HCT116 (cell line): ENCODE measurements around the gene TCF20.

Source experiments
- CTCF ChIP-seq, 3 experiments: fragments of 200-600 bp in 1 of 3; sonication (generic) in 1 of 3; IDR thresholded peaks in 2 of 3; conservative IDR thresholded peaks in 1 of 3; 2 replicates each; pipeline ENCODE4 v1.5.1; 2012 to 2017; ENCODE audit warnings: low read depth in 2 of 3, low read length in 2 of 3, antibody characterized with exemption in 1 of 3, borderline replicate concordance in 1 of 3, control low read depth in 1 of 3, mild to moderate bottlenecking in 1 of 3, mixed read lengths in 1 of 3, mixed run types in 1 of 3, moderate library complexity in 1 of 3; ENCODE audit not compliant: insufficient read depth in 1 of 3
- POLR2A ChIP-seq: IDR thresholded peaks from 2 replicates; pipeline ENCODE4 v1.7.0; 2011; ENCODE audit warnings: borderline replicate concordance; ENCODE audit not compliant: insufficient read depth, insufficient read length; ENCODE audit errors: extremely low read depth
- POLR2AphosphoS5 ChIP-seq: IDR thresholded peaks from 2 replicates; pipeline ENCODE4 v1.6.1; 2011; ENCODE audit warnings: mild to moderate bottlenecking, low read depth, low read length, moderate library complexity
- RAD21 ChIP-seq: IDR thresholded peaks from 2 replicates; pipeline ENCODE4 v1.6.1; 2012; ENCODE audit warnings: low read depth, mild to moderate bottlenecking
- REST ChIP-seq: IDR thresholded peaks from 2 replicates; pipeline ENCODE4 v1.6.1; 2012; ENCODE audit warnings: low read depth
- ZNF274 ChIP-seq: fragments of 200-500 bp; sonication (Bioruptor generic); IDR thresholded peaks from 2 replicates; pipeline ENCODE4 v1.6.1; 2014; ENCODE audit warnings: mild to moderate bottlenecking, low read depth, low read length, inconsistent platforms

- TF ChIP-seq POLR2AphosphoS5 (peak; percentile 26; the same call in 1 of the 2 replicates), CTCF (IDR thresholded peaks at IDR 0.05 in 2 of 3, conservative IDR thresholded peaks at IDR 0.05 in 1 of 3; ENCODE audit: borderline replicate concordance in 1 of 3, insufficient read depth in 1 of 3, low read depth in 2 of 3, low read length in 2 of 3) (peak; percentile 64 to 76 (median 67); a peak in 5 of 6 replicates), POLR2A (no peak), ZNF274 (no peak), REST (no peak), RAD21 (peak; percentile 77)
Measured at GRCh38 chr22:42313804-42314581, 43.5 kb upstream of the TCF20 start.
